GM18867 (cell line): ENCODE measurements around the gene ZBTB40.

Source experiments
- ATAC-seq: cut with Tn5 transposase; IDR thresholded peaks from one replicate; pipeline ENCODE4 v1.9.1; 2021; ENCODE audit warnings: mild to moderate bottlenecking, moderate library complexity; ENCODE audit not compliant: unreplicated experiment

Gene ZBTB40

DNA sequence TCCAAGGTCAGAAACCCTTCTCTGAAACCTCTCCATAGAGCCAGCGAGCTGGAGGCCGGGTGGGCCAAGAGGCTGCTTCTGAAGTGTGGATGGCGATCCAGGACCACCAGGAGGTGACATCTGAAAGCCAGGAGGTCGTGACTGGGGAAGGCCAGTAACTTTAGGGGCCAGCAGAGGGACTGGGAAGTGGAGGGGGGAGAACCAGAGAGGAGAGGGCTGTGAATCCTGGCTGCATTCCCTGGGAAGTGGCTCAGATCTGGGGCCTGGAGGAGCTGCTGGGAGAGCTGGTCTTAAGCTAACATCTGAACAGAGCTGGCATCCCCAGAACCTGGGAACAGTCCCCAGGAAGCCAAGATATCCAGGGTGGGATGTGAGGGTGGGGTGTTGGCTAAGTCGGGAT is 100.4 kb downstream of the ZBTB40 start:
- no peak for ATAC-seq

DNA sequence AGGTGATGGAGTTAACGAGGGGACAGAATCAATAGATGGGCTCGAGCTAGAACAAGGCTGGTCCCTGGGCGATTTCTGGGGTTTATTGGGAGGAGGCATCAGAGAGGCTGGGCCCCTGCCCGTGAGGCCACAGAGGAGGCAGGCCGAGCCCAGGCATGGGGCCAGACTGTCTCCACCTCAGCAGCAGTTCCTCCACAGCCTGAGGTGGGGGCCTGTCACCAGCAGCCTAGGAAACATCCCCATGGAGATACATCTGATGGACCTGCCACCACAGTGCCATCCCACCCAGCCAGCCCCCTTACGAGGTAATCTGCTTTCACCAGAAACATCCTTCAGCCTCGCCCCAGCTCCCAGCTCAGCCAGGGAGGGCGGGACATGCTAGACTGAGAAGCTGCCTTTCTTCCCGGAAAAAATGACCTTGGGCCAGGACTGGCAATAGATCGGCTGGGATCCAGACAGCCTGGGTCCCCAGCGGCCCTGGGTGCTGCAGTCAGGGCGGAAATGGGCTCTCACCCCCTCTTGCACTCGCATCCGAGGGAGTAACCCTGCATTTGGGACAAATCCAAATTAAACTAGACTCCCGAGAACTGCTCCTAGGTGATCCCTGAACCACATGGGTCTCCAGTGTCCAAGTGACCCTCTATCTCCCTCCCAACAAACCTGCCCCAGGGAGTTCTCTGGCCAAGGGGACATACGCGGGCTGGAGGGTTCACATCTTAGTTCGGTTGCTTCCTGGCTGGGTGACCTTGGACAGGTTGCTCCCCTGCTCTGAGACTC is 101.6 kb downstream of the ZBTB40 start:
- ATAC-seq, result no peak

DNA sequence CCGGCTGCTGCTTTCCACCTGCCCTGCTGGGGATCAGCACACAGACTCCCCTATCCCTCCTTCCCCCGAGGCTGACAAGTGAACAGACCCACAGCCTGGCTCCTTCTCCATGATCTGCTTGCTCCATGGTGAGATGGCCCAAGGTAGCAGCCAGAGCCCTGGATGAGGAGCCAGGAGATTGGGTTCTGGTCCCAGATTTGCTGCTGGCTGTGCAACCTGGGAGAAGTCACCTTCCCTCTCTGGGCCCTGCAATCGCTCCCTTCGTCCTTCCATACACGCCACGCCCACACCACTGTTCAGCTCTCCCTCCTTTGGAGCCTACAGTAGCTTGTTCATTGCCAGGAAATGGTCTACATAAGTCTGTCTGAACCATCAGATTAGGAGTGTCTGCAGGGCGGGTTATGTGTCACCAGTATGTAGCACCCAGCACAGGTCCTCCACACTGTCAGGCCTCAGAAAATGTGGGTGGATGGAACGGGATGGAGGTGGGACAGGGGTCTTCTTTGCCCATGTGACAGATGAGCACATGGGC is 102.4 kb downstream of the ZBTB40 start:
- ATAC-seq, result no peak

DNA sequence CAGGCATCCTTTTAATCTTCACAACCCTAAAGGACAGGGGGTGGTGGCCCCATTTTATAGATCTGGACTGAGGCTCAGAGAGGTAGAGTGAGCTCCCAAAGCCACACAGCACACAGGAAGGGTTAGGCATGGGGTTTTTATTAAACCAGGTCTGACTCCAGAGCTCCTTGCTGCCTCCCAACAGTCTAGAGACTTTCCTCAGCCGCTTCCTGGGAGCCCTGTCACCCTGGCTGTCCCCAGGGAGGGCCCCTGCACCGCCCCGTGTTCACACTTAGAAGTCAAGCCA is 103.7 kb downstream of the ZBTB40 start:
- ATAC-seq, result no peak

DNA sequence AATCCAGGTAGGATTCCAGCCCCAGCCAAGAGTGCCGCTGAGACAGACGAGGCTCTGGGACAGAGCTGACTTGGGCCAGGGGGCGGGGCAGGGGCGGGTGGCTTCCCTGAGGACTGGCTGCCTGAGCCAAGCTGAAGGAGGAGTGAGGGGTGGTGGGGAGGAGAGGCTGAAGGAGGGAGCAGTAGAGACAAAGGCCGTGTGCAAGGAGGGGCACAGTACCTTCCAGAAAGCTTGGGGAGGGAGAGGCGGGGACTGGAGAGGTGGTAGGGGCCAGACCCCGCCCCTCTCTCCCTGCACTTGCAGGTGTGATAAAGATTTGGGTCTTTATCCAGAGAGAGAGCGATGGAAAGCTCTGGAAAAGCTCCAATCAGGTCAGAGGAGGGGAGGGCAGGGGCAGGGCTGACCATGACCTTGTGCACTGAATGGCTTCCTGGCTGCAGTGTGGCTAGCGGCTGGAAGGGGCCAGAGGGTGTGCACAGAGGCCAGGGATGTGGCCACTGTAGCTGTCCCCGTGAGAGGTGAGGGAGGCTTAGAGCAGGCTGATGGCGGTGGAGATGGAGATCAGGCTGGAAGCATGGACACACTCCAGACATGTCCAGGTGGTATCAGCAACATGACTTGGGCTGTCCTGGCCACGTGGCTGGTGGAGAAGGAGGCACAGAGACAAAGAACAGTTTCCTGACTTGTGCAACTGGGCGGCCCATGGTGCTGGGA is 104.9 kb downstream of the ZBTB40 start:
- ATAC-seq, result no peak

DNA sequence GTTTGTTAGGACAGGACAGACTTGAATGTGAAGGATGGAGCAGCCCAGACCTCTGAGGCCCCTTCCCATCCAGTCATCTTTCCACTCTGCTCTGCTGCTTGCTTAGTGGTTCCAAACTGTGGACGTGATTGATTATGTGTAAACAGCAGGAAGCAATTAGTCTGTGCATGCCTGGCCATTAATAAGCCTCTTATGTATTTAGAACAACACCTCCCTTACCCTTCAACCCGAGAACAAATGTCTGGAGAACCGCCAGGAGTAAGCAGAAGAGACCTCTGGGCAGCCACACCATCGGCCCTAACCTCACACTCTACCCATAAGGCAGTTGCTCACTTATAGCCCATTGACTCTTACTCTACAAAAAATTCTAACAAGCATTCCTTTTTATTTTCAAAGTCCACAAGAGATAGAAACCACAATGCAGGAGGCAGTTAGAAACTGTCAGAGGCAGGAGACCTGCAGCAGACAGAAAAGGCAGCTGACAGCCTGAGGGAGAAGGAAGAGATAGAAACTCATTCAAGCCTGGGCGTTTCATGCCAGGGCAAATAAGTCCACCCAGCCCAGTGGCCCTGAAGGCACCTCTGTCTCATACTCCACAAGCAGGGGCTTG is 105.8 kb downstream of the ZBTB40 start:
- no peak for ATAC-seq

DNA sequence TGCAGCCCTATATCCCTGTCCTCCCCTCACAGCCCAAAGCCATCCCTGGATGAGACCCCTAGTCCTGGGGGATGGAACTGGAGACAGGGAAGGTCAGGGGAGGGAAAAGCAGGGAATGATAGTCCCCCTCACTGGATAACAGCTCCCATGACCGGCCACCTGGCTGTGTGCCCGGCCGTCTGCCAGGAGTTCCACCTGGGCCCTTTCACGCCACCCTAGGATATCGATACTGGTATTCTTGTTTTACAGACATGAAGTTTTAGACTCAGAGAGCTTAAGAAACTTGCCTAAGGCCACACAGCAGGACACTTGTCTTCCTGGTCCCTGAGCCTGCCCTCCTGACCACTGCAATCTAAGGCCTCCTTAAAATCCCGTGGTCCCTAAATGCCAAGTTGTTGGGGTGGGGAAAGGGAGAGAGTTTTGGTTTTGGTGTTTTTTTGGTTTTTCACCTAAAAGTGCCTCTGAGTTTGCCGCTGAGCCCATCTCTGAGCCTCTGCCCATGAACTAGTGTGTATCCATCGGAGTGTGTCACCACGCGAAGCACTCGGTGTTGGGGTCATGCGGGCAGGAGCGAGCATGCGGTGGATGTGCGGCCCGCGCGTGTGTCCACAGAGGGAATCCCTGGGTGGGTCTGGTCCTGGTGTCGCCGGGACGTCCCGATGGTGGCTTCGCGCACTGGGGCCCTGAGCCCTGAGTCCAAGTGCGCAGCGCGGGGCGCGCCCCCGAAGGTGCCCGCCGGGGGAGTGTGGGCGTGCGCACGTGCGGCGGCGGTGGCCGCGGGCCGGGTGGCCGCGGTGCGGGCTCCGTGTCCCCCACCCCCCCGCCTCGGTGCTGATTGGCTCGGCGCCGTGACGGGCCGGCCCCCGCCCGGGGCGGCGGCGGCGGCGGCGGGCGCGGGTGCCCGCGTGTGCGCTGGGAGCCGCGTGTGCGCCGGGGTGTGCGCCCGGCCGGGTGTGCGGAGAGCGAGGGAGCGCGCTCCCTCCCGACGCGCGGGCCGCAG is 111.2 kb downstream of the ZBTB40 start, which contains the start of gene EPHA8:
Gene EPHA8, plus strand, starts transcription at position 906 of the 1,000 bp plus-strand sequence. CDS start 147 bp downstream, outside the sequence.
- ATAC-seq, result no peak

DNA sequence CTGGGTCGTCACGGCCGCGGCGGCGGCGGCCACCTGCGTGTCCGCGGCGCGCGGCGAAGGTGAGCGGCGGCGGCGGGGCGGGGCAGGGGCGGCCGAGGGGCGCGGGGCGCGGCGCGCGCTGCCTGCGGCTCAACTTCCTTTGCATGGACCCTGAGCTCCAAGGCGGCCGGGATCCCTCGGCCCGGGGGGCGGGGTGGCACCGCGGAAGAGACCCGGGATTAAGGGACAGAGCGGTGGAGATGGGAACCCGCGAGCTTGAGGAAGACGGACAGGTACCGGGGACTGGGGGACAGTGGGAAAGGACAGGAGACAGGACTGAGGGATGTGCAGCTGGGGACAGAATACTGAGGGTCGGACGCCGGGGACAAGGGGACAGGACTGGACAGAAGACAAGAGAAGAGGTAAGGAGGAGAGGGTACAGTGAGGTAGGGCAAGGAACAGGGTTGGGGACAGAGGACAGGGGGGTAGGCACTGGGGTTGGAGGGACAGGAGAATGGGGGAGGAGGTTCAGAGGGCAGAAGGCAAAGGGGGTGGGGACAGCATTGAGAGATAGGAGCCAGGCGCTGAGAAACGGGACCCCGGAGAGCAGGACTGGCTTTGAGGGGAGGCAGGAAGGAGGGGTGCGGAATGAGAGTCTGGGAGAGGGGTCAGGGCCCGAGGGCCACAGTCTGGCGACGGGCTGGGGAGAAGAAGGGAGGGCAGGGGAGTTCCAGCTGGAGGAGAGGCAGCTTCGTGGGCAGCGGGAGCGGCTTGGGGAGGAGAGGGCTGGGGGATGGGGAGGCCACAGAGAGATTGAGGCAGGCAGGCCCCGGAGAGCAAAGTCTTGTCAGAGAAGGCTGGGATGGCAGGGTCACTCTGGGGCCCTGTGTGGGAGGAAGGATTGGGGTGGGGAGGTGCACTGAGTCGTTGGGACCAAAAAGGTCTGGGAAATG is 112.3 kb downstream of the ZBTB40 start:
- ATAC-seq, result no peak

DNA sequence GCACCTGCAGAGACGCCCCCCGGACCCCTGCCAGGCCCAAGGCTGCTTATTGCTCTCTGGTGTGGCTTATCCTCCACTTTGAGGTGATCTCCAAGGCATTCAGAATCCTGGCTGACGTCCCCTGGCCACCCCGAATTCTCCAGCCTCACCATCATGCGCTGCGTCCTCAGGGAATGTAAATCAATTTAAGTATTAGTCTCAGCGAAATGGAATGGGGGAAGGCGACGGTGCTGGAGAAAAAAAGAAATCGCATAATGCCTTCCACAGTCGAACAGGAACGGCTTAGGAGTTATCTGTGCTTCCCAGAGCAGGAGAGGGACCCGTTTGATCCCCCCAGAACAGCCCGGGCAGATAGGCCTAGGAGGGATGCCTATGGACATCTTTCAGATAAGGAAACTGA is 114.5 kb downstream of the ZBTB40 start:
- no peak for ATAC-seq

DNA sequence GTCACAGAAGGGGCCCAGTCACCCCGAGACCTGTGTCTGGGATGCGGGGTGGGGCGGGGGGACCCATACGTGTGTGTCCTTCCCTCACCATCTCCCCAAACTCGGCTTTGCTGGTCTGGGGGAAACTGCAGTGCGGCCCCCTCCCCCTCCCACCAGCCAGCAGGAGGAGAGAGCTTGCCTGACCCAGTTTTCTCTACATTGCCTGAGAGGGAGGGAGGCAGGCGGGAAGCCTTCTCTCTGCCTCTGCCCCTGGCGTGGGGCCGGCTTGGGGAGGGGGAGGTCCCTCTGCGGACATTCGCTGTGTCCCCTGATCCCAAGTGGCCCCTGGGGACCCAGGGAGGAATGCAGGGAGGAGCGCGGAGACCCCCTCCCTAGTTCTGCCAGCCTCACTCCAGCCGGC is 115.5 kb downstream of the ZBTB40 start:
- no peak for ATAC-seq

DNA sequence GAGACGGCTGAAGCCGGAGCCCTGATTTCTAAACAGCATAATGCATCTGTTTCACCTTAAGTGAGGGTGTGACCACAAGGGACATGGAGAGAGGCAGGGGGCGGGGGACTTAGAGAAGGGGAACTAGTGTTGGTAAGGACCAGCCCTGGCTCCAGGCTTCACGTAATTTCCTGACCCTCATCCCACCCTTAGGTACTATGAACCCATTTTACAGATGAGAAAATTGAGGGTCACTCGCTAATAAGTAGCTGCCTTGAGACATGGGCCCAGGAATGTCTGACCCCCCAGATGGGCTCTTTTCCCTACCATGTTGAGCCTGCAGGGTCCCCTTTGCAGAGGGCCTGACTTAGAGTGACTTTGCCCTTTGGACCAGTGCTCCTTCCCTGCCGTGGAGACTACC is 116.3 kb downstream of the ZBTB40 start:
- ATAC-seq, result no peak

DNA sequence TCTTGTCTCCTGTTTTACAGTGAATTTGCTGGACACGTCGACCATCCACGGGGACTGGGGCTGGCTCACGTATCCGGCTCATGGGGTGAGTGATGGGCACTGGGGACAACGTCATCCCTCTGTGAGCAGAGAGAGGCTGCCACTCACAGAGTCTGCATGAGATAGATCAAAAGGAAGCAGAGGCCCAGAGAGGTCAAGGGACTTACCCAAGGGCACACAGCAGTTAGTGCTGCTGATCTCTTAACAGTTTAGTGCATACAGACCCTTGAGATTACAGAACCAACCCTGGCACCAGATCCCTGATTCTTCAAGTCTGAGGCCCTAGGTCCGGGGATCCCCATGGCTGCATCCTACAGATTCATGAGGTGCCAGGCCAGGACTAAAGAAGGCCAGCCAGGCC is 117.6 kb downstream of the ZBTB40 start:
- no peak for ATAC-seq

DNA sequence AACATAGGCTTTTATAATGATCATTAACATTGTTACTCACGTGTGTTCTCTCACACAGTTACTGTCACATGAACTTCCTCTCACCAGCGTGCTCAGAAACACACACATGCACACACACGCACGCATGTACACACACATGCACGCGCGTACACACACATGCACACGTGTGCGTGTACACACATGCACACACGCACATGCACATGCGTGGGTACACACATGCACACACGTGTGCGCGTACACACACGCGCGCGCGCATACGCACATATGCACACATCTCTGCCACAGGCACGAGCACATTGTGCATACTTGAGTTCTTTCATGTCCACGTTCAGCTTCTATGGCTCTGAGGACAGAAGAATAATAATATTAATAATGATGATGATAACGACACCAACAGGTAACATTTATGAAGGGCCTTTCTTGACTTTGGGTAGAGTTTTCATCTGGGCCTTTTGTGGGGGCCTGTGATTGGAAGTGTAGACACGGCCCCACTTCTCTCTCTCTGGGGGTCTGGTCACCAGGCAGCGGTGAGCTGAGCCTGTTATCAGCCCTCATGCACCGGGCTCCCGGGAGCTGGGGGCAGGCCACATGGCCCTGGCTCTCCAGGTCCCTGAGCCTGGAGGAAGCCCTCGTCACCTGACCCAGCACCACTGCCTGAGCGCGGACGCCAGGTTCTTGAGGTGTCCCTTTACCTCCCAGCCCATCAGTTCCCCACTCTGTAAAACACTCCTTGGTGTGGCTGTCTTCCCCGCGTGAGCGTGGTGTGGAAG is 118.7 kb downstream of the ZBTB40 start:
- ATAC-seq, result no peak

DNA sequence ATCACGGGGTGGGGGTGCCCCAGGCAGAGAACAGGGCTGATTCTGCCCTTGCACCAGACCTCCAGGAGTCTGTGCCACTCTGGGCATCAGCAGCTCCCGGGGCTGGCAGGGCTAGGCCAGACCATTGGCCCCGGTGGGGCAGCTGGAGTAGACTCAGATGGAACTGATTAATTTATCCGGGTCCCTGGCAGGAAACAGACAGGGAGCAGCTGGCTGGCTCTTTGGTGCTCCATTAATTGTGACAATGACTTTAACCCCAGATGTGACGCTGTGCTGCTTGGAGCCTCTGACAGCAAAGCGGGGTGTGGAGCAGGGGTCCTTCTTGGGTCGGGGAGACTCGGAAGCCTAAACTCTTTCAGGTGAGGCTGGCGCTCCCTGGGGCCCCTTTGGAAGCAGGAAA is 121.2 kb downstream of the ZBTB40 start:
- no peak for ATAC-seq

DNA sequence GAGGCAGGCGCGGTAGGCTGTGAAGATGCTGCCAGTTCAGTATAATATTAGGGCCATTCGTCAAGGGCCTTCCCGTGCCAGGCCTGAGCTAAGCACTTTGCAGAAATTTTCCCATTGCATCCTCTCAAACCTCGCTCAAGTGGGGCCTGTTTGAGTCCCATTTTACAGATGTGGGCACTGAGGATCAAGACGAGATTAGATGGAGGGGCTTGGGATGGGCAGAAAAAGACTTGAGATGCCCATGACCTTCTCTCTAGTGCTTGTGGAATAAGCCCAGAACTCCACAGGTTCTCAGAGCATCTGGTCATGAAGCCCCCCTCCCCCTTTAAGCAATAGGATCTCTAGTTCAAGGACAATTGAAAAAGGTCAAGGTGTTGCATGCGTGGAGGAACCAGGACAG is 121.6 kb downstream of the ZBTB40 start:
- no peak for ATAC-seq

DNA sequence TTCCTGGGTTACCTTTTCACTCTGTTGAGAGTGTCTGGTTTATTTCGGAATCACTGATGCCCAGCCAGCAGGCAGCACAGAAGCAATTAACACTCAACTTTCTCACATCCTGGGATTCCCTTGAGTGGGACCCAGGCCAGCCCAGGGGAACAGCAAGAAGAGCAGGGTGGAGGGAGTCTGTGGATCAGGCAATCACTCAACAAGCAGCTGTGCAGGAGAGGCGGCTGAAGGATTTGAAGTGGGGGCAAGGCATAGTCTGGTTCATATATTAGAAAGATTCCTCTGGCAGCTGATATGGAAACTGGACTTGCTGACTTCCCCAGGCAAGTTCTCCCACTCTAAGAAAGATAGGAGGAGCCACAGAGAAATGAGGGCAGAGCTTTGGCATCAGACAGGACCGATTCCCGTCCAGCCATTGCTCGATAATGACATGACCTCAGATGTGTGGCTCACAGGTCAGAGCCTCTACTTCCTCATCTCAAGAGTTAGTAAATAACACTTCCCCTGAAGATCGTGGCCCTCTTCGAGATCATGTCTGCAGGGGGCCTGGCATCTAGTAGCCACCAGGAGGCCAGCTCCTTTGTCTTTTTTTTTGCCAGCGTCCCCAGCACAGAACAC is 124.0 kb downstream of the ZBTB40 start:
- no peak for ATAC-seq

DNA sequence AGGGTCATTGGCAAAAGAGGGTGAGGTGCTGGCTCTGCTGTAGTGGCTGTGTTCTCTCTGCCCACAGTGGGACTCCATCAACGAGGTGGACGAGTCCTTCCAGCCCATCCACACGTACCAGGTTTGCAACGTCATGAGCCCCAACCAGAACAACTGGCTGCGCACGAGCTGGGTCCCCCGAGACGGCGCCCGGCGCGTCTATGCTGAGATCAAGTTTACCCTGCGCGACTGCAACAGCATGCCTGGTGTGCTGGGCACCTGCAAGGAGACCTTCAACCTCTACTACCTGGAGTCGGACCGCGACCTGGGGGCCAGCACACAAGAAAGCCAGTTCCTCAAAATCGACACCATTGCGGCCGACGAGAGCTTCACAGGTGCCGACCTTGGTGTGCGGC is 124.5 kb downstream of the ZBTB40 start:
- no peak for ATAC-seq

DNA sequence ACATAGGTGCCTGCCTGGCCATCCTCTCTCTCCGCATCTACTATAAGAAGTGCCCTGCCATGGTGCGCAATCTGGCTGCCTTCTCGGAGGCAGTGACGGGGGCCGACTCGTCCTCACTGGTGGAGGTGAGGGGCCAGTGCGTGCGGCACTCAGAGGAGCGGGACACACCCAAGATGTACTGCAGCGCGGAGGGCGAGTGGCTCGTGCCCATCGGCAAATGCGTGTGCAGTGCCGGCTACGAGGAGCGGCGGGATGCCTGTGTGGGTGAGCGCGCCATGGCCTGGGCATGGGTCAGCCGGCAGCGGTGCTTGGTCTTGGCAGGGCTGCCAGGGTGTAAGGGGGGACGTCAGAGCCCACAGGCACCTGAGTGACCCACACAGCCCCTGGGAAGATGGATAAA is 125.0 kb downstream of the ZBTB40 start:
- no peak for ATAC-seq
